Measurements from ENCODE around the gene ZDHHC14.
"Not testable (repeated sequence)": the region's sequence is repeated elsewhere in the genome, so short reads cannot be mapped to it uniquely, and the experiment has no call there.

ZDHHC14 gene

GRCh38 chr6:157557559-157557958, 176.6 kb downstream of the ZDHHC14 start:
- no peak for DNase-seq

- DNase-seq = no peak
Observed at GRCh38 chr6:157558049-157558448, 177.1 kb downstream of the ZDHHC14 start.

DNA sequence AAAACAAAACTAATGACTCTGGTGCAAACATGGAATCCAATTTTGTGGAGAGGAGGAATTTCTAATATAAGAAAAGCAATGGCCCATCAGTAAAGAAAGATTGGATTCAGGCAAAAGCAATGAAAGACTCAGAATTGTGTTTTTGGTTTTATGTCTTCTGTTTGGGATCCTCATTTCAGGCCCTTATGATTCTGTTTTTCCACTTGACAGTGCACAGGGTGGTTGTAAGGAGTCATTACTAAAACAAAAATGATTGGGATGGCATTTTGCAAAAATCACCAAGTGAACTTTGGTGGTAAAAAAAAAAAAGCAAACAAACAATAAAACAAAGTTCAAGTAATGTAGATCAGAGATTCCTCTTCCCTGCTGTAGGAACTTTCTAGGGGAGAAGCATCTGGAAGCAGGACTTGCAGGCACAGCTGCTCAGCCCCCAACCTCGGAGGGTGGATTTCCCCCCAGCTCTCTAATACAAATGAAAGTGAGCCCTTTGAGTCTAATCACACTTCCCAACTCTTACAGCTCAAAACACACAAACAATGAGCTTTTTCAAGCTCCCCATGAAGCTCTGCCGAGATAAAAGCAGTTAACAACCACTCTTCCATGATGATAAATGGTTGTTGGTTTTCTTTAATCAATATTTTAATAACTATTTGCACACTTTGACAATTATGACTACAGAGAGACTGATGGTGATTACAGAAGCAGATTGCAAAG, 177.7 kb downstream of the ZDHHC14 start:
- no peak for DNase-seq

DNA sequence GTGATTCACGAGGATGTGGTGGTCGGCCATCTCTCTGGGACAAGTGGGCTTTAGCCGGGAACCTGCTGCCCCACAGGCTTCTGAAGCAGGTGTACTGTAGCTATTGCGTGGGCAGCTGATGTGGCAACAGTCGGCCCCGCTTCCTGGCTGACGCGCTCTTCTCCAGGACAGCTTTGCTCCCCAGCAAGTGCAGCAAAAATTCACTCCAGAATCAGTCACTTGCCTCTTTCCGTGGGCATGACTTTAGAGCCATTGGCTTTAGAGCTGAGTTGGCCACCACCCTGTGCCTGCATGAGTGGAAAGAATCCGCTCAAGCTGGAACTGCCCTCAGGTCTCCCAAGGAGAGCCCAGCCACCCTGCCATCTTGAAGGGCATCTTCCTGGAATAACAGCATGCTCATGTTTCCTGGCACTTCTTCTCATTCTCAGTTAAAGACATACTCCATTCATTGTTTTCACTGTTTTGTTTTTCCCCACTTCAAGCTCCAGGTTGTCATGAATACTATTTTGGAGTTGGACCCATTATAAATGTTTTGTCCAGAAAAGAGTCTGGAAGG, 178.3 kb downstream of the ZDHHC14 start:
- DNase-seq = no peak

DNA sequence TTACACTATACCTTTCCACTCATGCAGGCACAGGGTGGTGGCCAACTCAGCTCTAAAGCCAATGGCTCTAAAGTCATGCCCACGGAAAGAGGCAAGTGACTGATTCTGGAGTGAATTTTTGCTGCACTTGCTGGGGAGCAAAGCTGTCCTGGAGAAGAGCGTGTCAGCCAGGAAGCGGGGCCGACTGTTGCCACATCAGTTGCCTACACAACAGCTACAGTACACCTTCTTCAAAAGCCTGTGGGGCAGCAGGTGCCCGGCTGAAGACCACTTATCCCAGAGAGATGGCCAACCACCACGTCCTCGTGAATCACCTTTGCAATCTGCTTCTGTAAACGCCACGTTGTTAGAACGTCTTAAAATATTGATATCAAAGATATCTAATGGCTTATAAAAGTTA, 179.1 kb downstream of the ZDHHC14 start:
- DNase-seq = not testable (repeated sequence)

DNA sequence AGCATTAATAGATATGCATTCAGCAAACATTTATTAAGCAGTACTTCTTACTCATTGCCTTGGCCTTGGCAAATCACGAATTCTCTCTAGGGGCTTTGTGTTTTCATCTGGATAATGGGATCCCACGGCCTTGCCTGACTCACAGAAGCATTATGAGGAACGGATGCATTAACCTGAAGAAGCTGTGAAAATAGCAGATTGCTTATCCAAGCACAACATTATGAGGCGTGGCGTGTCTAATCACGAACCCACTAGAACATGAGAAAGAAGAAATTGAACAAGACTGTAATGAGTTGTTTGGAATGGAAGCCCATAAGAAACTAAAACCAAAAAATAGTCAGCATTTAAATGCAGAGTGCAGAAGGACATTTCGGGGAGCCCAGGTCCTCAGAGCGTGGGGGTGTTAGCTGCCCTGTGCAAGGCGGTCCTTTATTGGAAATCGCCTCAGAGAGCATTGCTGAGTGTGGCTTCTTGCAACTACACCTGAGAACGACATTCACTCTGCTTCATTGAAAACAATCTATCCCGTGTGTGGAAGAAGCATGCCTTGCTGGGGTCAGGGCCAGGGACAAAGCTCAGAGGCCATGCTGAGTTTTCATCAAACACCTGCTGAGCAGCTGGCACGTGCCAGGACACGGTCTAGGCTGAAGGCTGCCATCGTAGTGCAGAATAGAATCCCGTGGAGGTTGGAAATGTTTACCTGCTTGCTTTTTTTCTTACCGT, 179.9 kb downstream of the ZDHHC14 start:
- no peak for DNase-seq

DNA sequence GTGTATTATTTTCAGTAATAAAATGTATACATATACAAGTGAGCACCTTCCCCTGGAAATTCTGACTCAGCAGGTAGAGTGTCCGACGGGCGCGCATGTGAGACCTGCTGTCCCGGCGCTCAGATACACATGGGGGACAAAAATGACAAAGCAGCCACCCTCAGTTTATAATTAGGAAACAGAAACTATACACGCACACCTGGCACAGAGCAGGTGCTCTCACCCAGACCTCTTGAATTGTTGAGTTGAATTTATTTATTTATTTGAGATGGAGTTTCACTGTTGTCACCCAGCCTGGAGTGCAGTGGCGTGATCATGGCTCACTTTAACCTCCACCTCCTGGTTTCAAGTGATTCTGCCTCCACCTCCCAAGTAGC, 180.4 kb downstream of the ZDHHC14 start:
- no peak for DNase-seq

GRCh38 chr6:157561929-157562810, 181.2 kb downstream of the ZDHHC14 start:
- DNase-seq = no peak

DNA sequence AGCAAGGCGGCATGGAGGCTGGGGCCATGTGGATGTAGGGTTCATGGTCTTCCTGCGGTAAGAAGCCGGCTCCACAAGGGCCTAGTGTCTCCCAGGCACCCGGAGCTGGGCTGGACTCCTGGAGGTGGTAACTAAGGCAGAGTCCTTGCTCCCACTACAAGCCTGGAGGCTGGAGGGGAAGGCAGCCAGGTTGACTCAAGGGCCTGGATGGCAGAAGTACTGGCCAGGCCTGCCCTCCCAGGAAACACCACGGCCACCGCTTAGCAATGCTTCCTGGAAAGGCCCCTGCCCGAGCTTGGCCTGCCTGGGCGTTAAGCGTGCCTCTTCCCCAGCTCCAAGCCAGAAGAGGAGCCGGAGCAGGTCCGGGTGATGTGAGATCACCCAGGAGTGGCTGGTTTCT, 182.0 kb downstream of the ZDHHC14 start:
- no peak for DNase-seq

DNA sequence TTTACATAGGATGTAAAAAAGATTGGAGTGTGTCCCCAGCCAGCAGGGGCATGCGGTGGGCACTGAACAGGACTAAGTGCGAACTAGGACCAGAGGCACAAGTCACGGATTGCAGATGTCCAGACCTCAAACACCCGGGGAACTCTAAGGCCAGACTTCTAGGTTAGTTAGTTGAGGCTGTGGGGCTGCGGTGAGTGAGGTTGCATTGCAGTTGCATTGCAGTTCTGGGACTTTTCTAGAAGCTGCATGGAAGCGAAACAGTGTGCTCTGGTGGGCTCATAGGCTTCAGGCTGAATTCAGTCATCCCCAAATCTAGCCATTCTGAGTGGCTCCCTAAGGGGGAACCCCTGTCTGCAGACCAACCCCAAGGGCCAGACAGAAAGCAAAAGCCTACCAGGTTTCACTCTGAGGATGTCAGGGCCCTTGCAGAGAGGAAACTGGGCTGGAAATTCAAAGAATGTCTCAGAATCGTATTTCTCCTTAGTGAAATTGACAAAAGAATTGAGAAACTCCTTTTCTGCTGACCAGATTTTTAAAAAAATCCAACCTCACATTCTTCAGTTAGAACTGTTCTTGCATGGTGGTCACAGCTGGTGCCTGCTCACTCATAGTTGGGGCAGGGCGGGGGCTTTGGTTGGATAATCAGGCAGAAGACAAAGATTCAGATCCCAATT, 182.8 kb downstream of the ZDHHC14 start:
- no peak for DNase-seq

DNA sequence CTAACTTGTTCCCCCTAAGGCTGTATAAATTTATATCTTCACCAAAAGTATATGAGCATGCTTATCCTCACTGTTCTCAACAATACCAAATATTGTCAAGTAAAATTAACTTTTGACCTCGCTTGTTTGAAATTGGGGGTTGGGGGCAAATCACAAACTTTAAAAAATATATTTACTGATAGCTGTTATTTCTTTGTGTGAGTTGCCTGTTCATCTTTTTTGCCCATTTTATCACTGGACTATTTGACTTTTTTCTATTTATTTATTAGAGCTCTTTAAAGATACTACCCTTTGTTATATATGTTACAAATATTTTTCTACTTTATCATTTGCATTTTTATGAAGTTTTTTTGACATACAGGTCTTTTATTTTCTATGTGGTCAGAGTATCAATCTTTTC, 187.7 kb downstream of the ZDHHC14 start:
- no peak for DNase-seq

DNA sequence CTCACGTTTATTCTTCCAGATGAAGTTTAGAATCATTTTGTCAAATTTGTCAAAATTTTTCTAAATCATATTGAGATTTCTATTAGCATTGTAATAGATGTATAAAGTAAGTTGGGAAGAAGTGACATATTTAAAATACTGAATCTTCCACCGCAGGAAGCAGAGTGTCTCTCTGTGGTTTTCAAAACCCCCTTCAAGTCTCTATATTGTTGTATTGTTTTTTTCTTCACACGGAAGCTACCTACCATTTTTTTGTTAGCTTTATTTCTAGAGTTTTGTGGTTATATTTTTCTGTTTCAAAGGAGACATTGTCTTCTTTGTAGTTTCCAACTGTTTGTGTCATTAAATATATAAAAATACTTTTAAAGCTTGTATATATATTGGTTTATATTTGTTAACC, 188.6 kb downstream of the ZDHHC14 start:
- no peak for DNase-seq

DNA sequence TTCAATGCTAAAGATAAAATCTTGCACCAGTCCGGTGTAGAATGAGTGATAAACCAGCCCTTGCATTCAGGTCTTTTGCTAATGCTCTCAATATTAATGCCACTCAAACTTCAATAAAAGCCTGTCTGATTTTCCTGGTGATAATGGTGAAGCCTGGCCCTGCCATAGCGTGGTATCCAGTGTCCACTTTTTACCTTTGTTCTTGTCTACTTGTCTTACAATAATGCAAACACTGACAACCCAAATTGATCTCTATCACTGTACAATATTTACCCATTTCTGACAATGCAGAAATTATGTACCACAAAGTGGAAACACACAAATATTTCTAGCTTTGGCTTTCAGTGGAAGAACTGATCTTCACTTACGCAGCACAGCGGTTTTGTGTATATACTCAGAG, 189.1 kb downstream of the ZDHHC14 start:
- DNase-seq = no peak

- DNase-seq = no peak
Observed at GRCh38 chr6:157570752-157571151, 189.8 kb downstream of the ZDHHC14 start.

DNA sequence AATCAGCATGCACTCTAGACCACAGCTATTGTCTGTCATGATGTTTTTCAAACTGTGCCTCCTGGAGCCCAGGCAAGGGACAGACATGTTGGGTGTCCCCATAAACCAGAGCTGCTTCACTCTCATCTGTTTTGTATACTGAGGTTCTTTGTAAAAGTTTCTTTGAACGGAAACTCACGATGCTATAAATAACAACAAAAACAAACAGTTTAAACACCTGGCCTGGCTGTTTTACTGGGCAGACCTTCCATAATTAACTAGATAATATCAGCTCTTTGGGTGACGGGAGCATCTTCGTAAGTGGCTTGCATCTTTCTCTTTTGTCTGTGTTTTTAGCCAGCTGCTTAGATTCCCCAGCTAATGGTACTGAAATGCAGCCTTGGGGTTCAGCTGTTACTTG, 190.3 kb downstream of the ZDHHC14 start:
- no peak for DNase-seq

- no peak for DNase-seq
Observed at GRCh38 chr6:157571950-157572349, 191.0 kb downstream of the ZDHHC14 start.

- no peak for DNase-seq
Observed at GRCh38 chr6:157574851-157575424, 193.9 kb downstream of the ZDHHC14 start.

GRCh38 chr6:157575436-157576145, 194.6 kb downstream of the ZDHHC14 start:
- DNase-seq = no peak

GRCh38 chr6:157576991-157577390, 196.0 kb downstream of the ZDHHC14 start:
- not testable (repeated sequence) for DNase-seq

DNA sequence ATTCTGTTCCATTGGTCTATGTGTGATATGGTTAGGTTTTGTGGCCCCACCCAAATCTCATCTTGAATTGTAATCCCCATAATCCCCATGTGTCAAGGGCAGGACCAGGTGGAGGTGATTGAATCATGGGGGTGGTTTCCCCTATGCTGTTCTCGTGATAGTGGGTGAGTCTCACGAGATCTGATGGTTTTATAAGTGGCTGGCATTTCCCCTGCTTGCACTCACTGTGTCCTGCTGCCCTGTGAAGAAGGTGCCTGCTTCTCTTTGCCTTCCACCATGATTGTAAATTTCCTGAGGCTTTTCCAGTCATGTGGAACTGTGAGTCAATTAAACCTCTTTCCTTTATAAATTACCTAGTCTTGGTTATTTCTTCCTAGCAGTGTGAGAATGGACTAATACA, 197.5 kb downstream of the ZDHHC14 start:
- DNase-seq = not testable (repeated sequence)

GRCh38 chr6:157579467-157580031, 198.6 kb downstream of the ZDHHC14 start:
- DNase-seq = no peak
